Testis (tissue), 3 donors: ENCODE data around the gene RHCE. TPM values are rescaled to one million over a fixed set of nuclear protein-coding genes. Genes with fewer than 3 reads are reported as not detected.

ENCODE experiments used
- DNase-seq: peaks from one replicate; pipeline ENCODE4 v3.0.0-alpha.2; 2019
- H3K27ac ChIP-seq, 2 donors: fragments of 200-600 bp; sonication (generic); one replicate each; pipeline ENCODE4 v1.5.1; 2019
- H3K27me3 ChIP-seq: fragments of 200-600 bp; sonication (generic); one replicate; pipeline ENCODE4 v1.5.1; 2019
- H3K36me3 ChIP-seq: fragments of 200-600 bp; sonication (generic); one replicate; pipeline ENCODE4 v1.5.1; 2017; ENCODE audit warnings: low read depth; ENCODE audit errors: missing control alignments
- H3K4me1 ChIP-seq: fragments of 200-600 bp; sonication (generic); one replicate; pipeline ENCODE4 v1.5.1; 2019
- H3K4me3 ChIP-seq, 2 donors: fragments of 200-600 bp; sonication (generic); one replicate each; pipeline ENCODE4 v1.5.1; 2017 to 2019
- H3K9me3 ChIP-seq: fragments of 200-600 bp; sonication (generic); one replicate; pipeline ENCODE4 v1.5.1; 2017
- CTCF ChIP-seq, 3 experiments: fragments of 450-650 bp in 2 of 3; fragments of 200-600 bp in 1 of 3; sonication (generic) in 1 of 3; IDR thresholded peaks; one replicate each; pipeline ENCODE4 v1.5.1; 2016 to 2019; ENCODE audit warnings: antibody characterized with exemption in 3 of 3, mild to moderate bottlenecking in 2 of 3, moderate library complexity in 1 of 3
- POLR2A ChIP-seq: fragments of 450-650 bp; IDR thresholded peaks from one replicate; pipeline ENCODE4 v1.6.1; 2017; ENCODE audit warnings: antibody characterized with exemption, mild to moderate bottlenecking, moderate library complexity
- WGBS, 2 donors: methylation state at CpG; one replicate each; pipeline ENCODE4 v1.1.5; 2018; 5-methylcytosine and 5-hydroxymethylcytosine counted together
- intact Hi-C: fragments of 100-400 bp; cut with DNase I; formaldehyde crosslinking; loops from one replicate; pipeline ENCODE4 v1.15.1; 2023; ENCODE audit warnings: low total_unique reads
- polyA plus RNA-seq: library from polyadenylated mRNA; stranded (reverse); fragments of 350-450 nt; fragmentation: Illumina TruSeq; extraction: RNeasy Lipid Tissue Mini Kit (QIAGEN cat#74804); gene quantifications from one replicate; pipeline ENCODE4 v1.2.3, GENCODE V29; 2014; ENCODE audit warnings: low read depth, low replicate concordance; ENCODE audit not compliant: insufficient read depth
- total RNA-seq, 2 donors: library from RNA; depleted of rRNA; stranded (reverse); fragments of >200 nt; gene quantifications; one replicate each; pipeline ENCODE4 v1.2.3, GENCODE V29; 2016

RHCE gene
- total and polyA plus RNA-seq, 3 donors from 2014 or later = 1.2 to 4.2 (median 3.9) TPM

GRCh38 chr1:25430967-25431881 lies 10.6 kb upstream of the RHCE start:
- no peaks in the 10 kb centered on the region for H3K9me3 ChIP-seq
- intact Hi-C loops = no loop called here
- DNase-seq = peak; percentile 29
- WGBS, 2 donors = 0 to 1% methylated on average over 1 to 36 of the region's 89 CpGs
- peak overlapping the region; percentile 94 to 95 for H3K4me3 ChIP-seq
- no peaks in the 10 kb centered on the region for H3K36me3 ChIP-seq
- no peaks in the 10 kb centered on the region for H3K27me3 ChIP-seq
- peaks cover 15% of the 10 kb centered on the region for H3K4me1 ChIP-seq
- TF ChIP-seq POLR2A (no peak), CTCF (IDR thresholded peaks at IDR 0.05) (no peak)
- H3K27ac ChIP-seq = peak overlapping the region; percentile 90 to 92

DNA sequence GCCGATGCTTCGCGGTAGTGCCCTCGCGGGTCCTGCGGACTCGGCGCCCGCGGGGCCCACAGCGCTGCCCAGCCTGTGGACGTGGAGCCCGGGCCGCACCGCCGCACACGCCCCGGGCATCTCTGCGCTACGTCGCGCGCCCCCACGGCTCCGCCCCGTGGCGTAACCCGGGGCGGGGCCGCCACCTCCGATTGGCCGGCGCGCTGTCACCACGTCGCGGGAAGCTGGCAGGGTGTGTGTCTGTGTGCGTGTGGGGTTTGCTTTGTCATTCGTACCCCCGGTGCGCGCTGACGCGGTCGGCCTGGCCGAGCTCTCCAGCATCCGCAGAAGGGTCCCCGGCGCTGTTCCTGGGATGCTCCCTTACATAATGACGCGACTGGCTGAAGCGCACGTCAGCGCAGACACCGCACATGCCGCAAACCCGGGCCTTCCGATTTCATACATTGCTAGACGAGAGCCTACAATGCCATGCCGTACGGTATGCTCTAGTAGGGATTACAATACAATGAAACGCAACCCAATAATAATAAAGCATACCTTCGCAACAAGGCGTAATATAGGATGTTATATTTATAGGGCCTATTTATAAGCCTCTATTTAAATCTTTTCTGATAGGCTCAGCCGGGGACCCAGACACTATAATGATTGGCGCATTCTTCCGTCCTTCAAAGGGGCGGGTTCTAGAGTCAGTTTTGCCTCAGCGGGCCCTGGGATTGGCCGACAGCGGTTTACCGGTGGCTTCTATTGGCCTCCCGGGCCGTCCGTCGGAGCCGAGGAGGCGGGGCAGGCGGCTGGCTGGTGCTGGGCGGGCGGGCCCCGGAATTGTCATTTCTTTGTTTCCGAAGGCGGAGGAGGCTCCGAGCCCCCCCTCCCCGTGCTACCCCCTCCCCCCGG lies 9.7 kb upstream of the RHCE start, which contains the start of gene MACO1:
Gene MACO1, plus strand, starts transcription at position 825 of the 894 bp plus-strand sequence. CDS start 202 bp downstream, outside the sequence.
- 0 to 1% methylated on average over 42 to 59 of the region's 87 CpGs for WGBS, 2 donors
- TF ChIP-seq POLR2A (no peak), CTCF (IDR thresholded peaks at IDR 0.05) (no peak)
- Histone ChIP-seq H3K9me3 (no peaks in the 10 kb centered on the region), H3K4me3 (peak within 1 kb of the TSS; percentile 94 to 95), H3K27me3 (no peaks in the 10 kb centered on the region), H3K4me1 (peaks cover 9% of the 10 kb centered on the region), H3K36me3 (no peaks in the 10 kb centered on the region), H3K27ac (peak within 1 kb of the TSS; percentile 90 to 92)
- peak; percentile 98 for DNase-seq
- intact Hi-C loops = no loop called here

DNA sequence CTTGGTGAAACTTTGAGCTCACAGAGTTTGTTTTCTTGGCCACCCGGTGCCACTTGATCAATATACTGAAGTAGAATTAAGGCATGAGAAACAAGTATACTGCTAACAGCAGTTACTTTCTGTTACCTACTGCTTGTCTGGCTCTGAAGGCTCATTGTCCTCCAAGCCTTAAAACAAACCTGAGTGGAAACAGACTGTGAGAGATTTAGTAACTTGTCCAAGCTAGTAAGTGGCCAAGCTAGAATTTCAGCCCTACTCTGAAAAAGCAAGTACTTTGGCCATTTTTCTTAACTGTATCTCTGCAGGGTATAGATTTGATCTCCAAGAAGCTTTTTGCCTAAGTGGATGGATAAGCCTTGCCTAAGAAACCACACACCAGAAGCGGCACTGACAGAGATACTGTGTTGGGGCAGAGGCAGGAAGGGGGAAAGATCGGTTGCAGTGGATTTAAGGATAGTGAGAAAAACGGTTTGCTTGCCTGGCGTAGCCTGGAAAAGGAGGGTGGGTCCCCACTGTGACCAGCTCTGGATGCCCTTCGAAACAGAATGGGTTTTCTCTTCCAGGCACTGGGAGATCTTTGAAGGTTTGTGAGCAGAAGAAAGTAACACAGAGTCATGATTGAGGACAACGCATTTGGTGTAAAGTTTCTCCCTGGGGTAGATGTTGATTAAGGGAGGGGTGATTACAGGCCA lies 8.0 kb upstream of the RHCE start:
- intact Hi-C loops = no loop called here
- TF ChIP-seq CTCF (IDR thresholded peaks at IDR 0.05) (no peak), POLR2A (no peak)
- H3K27me3 ChIP-seq = no peaks in the 10 kb centered on the region
- peaks cover 6% of the 10 kb centered on the region for H3K4me1 ChIP-seq
- no peak for DNase-seq
- 83 to 86% methylated on average over 7 of the region's 7 CpGs for WGBS, 2 donors
- H3K9me3 ChIP-seq = no peaks in the 10 kb centered on the region
- no peak overlapping the region for H3K27ac ChIP-seq
- no peak overlapping the region for H3K4me3 ChIP-seq
- no peaks in the 10 kb centered on the region for H3K36me3 ChIP-seq

DNA sequence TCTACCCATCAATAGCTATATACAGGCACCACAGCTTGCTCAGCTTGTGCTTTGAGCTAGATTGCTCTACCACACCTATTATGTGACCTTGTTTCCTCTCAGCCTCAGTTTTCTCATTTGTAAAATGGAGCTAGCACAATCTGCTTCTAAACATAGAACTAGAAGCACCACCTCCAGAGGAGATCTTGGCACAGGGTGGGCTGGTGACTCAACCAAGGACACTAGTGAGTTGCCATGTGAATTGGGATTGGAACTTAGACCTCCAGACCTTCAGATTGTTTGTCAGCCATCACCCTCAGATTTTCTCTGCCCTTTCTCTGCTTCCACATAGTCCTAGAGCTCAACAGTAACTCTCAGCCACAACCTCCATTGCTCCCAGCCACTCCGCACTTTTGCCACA lies 7.1 kb upstream of the RHCE start:
- Histone ChIP-seq H3K36me3 (no peaks in the 10 kb centered on the region), H3K4me1 (peaks cover 6% of the 10 kb centered on the region), H3K27ac (no peak overlapping the region), H3K27me3 (no peaks in the 10 kb centered on the region), H3K9me3 (no peaks in the 10 kb centered on the region), H3K4me3 (no peak overlapping the region)
- TF ChIP-seq CTCF (IDR thresholded peaks at IDR 0.05) (no peak), POLR2A (no peak)
- 88 to 95% methylated on average over 1 of the region's 1 CpG for WGBS, 2 donors
- intact Hi-C loops = no loop called here
- no peak for DNase-seq
